Gastrocnemius medialis (tissue), 4 donors: ENCODE measurements around the gene FCRL4.

Experiments used
- CTCF ChIP-seq, 5 experiments: fragments of 450-650 bp in 3 of 5; fragments of 200-600 bp in 2 of 5; sonication (generic) in 2 of 5; IDR thresholded peaks in 4 of 5; conservative IDR thresholded peaks in 1 of 5; 1 replicate in 4 of 5; 2 replicates in 1 of 5; pipeline ENCODE4 v1.5.1; 2016 to 2019; ENCODE audit warnings: antibody characterized with exemption in 5 of 5, mild to moderate bottlenecking in 3 of 5, moderate library complexity in 3 of 5
- POLR2A ChIP-seq, 2 donors: fragments of 450-650 bp; IDR thresholded peaks; one replicate each; pipeline ENCODE4 v1.6.1; 2017; ENCODE audit warnings: antibody characterized with exemption in 2 of 2, mild to moderate bottlenecking in 2 of 2, moderate library complexity in 2 of 2

- TF ChIP-seq CTCF (IDR thresholded peaks at IDR 0.05 in 4 of 5, conservative IDR thresholded peaks at IDR 0.05 in 1 of 5) (no peak), POLR2A (IDR thresholded peaks at IDR 0.05) (no peak)
These were observed 13.4 kb downstream of the FCRL4 start for GRCh38 chr1:157584503-157584902.
